Muscle layer of duodenum (tissue), 2 donors: Measurements from ENCODE around the gene DCAF11.
A peak's percentile ranks its signal among the peaks of the same experiment; 100 is the strongest.

Experiments used
- H3K27ac ChIP-seq: one replicate; pipeline ENCODE4 v1.7.0; 2013; ENCODE audit warnings: mild to moderate bottlenecking, low read length
- H3K27me3 ChIP-seq: one replicate; pipeline ENCODE4 v1.7.0; 2013; ENCODE audit warnings: low read depth, mild to moderate bottlenecking, control low read depth, low read length
- H3K36me3 ChIP-seq, 2 donors: one replicate each; pipeline ENCODE4 v1.7.0; 2013; ENCODE audit warnings: low read length in 2 of 2, control low read depth in 1 of 2, mild to moderate bottlenecking in 1 of 2; ENCODE audit not compliant: insufficient read depth in 2 of 2, control insufficient read depth in 1 of 2
- H3K4me1 ChIP-seq, 2 donors: one replicate each; pipeline ENCODE4 v1.7.0; 2013; ENCODE audit warnings: low read length in 2 of 2, mild to moderate bottlenecking in 2 of 2, control low read depth in 1 of 2, moderate library complexity in 1 of 2; ENCODE audit not compliant: insufficient read depth in 2 of 2, control insufficient read depth in 1 of 2
- H3K4me3 ChIP-seq, 2 donors: one replicate each; pipeline ENCODE4 v1.7.0; 2013; ENCODE audit warnings: low read length in 2 of 2, low read depth in 1 of 2, mild to moderate bottlenecking in 1 of 2
- H3K9me3 ChIP-seq, 2 donors: one replicate each; pipeline ENCODE4 v1.7.0; 2013; ENCODE audit warnings: low read length in 2 of 2, control low read depth in 1 of 2, mild to moderate bottlenecking in 1 of 2; ENCODE audit not compliant: control insufficient read depth in 1 of 2
- donor health status: healthy.

DCAF11 gene

GRCh38 chr14:24146453-24146977, 31.9 kb downstream of the DCAF11 start, which contains the start of gene PSME2:
Gene PSME2 (minus strand): TSS chr14:24146610. CDS start chr14:24146581, 29 bp downstream.
- Histone ChIP-seq H3K4me3 (peak within 1 kb of the TSS; percentile 80 to 94), H3K27ac (peak within 1 kb of the TSS; percentile 90), H3K36me3 (peaks cover 27 to 34% of the 10 kb centered on the region in 2 donors), H3K27me3 (no peaks in the 10 kb centered on the region), H3K9me3 (no peaks in the 10 kb centered on the region), H3K4me1 (peaks cover 16 to 37% of the 10 kb centered on the region in 2 donors)

GRCh38 chr14:24146978-24147760, 32.6 kb downstream of the DCAF11 start, which contains the start of gene RNF31:
Gene RNF31 (plus strand): TSS chr14:24147498. CDS start chr14:24147699, 201 bp downstream.
- no peaks in the 10 kb centered on the region for H3K9me3 ChIP-seq
- peak within 1 kb of the TSS; percentile 80 to 94 for H3K4me3 ChIP-seq
- H3K27ac ChIP-seq = peak within 1 kb of the TSS; percentile 90
- H3K4me1 ChIP-seq = peaks cover 16 to 32% of the 10 kb centered on the region in 2 donors
- peaks cover 33 to 40% of the 10 kb centered on the region in 2 donors for H3K36me3 ChIP-seq
- H3K27me3 ChIP-seq = no peaks in the 10 kb centered on the region

GRCh38 chr14:24147761-24148428, 33.3 kb downstream of the DCAF11 start:
- Histone ChIP-seq H3K4me3 (peak overlapping the region; percentile 80 to 94), H3K9me3 (no peaks in the 10 kb centered on the region), H3K36me3 (peaks cover 39 to 40% of the 10 kb centered on the region in 2 donors), H3K4me1 (peaks cover 16 to 29% of the 10 kb centered on the region in 2 donors), H3K27ac (peak overlapping the region; percentile 64), H3K27me3 (no peaks in the 10 kb centered on the region)

DNA sequence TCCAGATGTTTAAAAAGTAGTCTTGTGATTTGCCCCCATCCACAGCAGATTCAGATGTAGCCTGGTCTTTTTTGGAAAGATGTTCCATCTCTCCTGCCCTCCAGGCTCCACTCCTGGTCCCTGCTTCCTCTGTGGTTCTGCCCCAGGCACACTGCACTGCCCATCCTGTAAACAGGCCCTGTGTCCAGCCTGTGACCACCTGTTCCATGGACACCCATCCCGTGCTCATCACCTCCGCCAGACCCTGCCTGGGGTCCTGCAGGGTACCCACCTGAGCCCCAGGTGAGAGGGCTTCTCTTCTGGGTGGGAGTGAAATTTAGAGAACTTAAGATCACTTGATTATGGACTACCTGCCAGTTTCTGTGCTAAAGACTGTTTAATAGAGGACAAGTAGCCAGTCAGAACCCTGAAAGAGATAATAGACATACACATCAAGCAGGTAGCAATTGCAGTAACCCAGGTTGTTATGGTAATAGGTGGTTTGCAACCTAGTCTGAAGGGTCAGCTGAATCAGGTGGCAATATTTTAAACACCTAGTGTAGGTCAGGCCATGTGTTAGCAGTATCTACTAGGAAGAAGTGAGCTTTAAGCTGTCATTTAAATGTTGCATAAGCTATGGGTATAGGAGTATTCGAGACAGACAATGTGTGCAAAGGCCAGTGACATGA, 34.9 kb downstream of the DCAF11 start:
- Histone ChIP-seq H3K36me3 (peaks cover 29 to 44% of the 10 kb centered on the region in 2 donors), H3K27me3 (no peaks in the 10 kb centered on the region), H3K4me1 (peaks cover 16 to 29% of the 10 kb centered on the region in 2 donors)

GRCh38 chr14:24150061-24150460, 35.5 kb downstream of the DCAF11 start:
- peaks cover 16 to 29% of the 10 kb centered on the region in 2 donors for H3K4me1 ChIP-seq
- H3K4me3 ChIP-seq = no peak overlapping the region
- H3K9me3 ChIP-seq = no peaks in the 10 kb centered on the region
- H3K27ac ChIP-seq = no peak overlapping the region
- no peaks in the 10 kb centered on the region for H3K27me3 ChIP-seq
- peaks cover 35 to 51% of the 10 kb centered on the region in 2 donors for H3K36me3 ChIP-seq

More for the DNA sequence above, 34.9 kb downstream of the DCAF11 start:
- H3K9me3 ChIP-seq = no peaks in the 10 kb centered on the region
- H3K27ac ChIP-seq = no peak overlapping the region
- no peak overlapping the region for H3K4me3 ChIP-seq

- no peaks in the 10 kb centered on the region for H3K9me3 ChIP-seq
- H3K36me3 ChIP-seq = peaks cover 40 to 56% of the 10 kb centered on the region in 2 donors
- H3K27ac ChIP-seq = no peak overlapping the region
- H3K4me1 ChIP-seq = peaks cover 12 to 24% of the 10 kb centered on the region in 2 donors
- H3K4me3 ChIP-seq = no peak overlapping the region
- no peaks in the 10 kb centered on the region for H3K27me3 ChIP-seq
These were observed 36.0 kb downstream of the DCAF11 start for GRCh38 chr14:24150567-24150966.

DNA sequence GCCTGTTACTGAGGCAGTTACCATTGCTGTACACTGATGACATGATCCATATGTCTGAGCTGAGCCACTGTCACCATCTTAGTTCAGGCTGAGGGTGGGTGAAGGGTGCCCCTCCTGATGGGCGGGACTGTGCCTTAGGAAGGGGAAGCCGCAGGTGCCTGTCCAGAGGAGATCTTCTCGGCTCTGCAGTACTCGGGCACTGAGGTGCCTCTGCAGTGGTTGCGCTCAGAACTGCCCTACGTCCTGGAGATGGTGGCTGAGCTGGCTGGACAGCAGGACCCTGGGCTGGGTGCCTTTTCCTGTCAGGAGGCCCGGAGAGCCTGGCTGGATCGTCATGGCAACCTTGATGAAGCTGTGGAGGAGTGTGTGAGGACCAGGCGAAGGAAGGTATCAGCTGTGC, 36.4 kb downstream of the DCAF11 start:
- Histone ChIP-seq H3K27me3 (no peaks in the 10 kb centered on the region), H3K4me3 (no peak overlapping the region), H3K36me3 (peaks cover 44 to 59% of the 10 kb centered on the region in 2 donors), H3K27ac (no peak overlapping the region), H3K4me1 (peaks cover 8 to 20% of the 10 kb centered on the region in 2 donors), H3K9me3 (no peaks in the 10 kb centered on the region)

GRCh38 chr14:24151404-24152080, 37.0 kb downstream of the DCAF11 start:
- H3K36me3 ChIP-seq = peaks cover 45 to 65% of the 10 kb centered on the region in 2 donors

DNA sequence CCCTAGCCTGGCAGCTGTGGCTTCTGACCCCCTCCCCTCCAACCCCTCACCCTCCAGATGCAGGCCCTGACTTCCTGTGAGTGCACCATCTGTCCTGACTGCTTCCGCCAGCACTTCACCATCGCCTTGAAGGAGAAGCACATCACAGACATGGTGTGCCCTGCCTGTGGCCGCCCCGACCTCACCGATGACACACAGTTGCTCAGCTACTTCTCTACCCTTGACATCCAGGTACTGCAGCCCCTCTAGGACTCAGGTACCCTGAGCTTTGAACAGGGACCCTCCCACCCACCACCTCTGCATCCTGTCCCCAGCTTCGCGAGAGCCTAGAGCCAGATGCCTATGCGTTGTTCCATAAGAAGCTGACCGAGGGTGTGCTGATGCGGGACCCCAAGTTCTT, 40.5 kb downstream of the DCAF11 start:
- Histone ChIP-seq H3K4me1 (no peaks in the 10 kb centered on the region), H3K27me3 (no peaks in the 10 kb centered on the region), H3K36me3 (peaks cover 61 to 78% of the 10 kb centered on the region in 2 donors), H3K27ac (no peak overlapping the region), H3K4me3 (no peak overlapping the region), H3K9me3 (no peaks in the 10 kb centered on the region)

More at GRCh38 chr14:24151404-24152080, 37.0 kb downstream of the DCAF11 start:
- no peak overlapping the region for H3K27ac ChIP-seq
- no peaks in the 10 kb centered on the region for H3K27me3 ChIP-seq
- H3K4me1 ChIP-seq = peaks cover 8 to 18% of the 10 kb centered on the region in 2 donors
- H3K9me3 ChIP-seq = no peaks in the 10 kb centered on the region
- no peak overlapping the region for H3K4me3 ChIP-seq

DNA sequence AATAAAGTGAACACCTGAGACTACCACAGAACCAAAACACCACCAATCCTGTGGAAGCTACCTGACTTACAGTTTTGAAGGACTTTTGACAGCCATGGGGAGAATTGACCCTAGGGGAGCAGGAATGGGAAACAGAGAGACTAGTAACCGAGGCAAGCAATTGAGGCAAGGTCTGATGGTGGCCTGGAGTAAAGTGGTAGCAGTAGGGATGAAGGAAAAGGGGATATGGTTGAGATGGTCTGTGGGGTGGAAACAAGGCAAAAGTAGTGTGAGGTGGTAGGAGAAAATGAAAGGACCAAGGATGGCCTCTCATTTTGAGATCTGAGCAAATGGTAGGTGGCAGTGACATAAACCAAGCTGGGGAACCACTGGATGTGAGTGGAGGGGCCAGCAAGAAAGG, 42.3 kb downstream of the DCAF11 start:
- Histone ChIP-seq H3K36me3 (peaks cover 52 to 66% of the 10 kb centered on the region in 2 donors), H3K9me3 (no peaks in the 10 kb centered on the region), H3K4me3 (no peak overlapping the region), H3K27me3 (no peaks in the 10 kb centered on the region), H3K27ac (no peak overlapping the region), H3K4me1 (peaks cover 8% of the 10 kb centered on the region in 2 donors)
